NCI-H1436 treated with DMSO at 0.1 percent for 48 hours (cell line): ENCODE results near the gene EEF1G.
"Not testable (repeated sequence)": the region's sequence is repeated elsewhere in the genome, so short reads cannot be mapped to it uniquely, and the experiment has no call there.

Experiments used
- DNase-seq: peaks from one replicate; lab custom pipeline; 2025; lab: John Stamatoyannopoulos, UW

Gene EEF1G

DNA sequence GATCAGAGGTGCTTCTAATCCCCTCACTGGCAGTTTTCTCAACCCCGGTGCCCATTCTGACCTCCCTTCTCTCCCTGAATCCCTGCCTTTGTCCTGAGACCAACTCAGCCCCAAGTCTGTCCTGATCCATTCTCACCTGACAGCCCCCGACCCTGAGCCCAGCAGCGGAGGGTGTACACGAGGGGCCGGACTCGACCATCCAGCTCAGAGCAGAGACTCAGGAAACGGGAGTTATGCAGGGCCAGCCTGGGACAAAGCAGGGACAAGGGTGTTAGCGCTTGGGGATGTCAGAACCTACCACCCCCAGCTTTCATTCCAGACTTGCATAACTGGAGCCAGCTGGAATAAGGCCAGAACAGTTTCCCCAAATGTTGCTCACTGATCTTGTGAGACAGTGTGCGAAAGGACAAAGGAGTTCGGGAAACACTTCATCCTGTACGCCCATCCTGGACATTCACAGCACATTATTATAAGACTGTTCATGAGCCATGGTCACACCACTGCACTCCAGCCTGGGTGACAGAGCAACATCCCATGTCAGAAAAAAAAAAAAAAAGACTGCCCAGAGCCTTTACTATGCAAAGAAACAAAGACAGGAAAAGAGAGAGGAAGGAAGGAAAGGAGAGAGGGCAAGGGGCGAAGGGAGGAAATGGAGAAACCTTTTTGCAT lies 3.5 kb upstream of the EEF1G start:
- DNase-seq, result no peak

DNA sequence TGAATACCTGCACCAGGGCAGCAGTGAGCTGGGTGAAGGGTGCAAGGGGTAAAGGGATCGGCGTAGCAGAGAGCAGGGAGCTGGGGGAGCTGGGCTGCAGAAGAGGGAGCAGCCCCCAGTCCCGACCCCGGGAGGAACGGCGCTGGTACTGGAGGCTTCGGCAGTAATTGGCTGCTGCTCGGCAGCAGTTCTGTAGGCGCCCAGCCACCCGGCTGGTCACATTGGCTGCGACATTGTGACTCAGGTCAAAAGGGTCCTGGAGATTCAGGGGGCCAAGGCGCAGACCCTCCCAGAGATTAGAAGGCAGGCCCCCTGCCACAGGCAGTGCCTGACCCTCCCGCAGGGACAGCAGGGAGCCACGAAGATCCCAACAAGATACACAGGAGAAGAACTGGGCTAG lies 2.1 kb upstream of the EEF1G start:
- DNase-seq, result no peak

- no peak for DNase-seq
These were observed 1.5 kb upstream of the EEF1G start for GRCh38 chr11:62575156-62575555.

DNA sequence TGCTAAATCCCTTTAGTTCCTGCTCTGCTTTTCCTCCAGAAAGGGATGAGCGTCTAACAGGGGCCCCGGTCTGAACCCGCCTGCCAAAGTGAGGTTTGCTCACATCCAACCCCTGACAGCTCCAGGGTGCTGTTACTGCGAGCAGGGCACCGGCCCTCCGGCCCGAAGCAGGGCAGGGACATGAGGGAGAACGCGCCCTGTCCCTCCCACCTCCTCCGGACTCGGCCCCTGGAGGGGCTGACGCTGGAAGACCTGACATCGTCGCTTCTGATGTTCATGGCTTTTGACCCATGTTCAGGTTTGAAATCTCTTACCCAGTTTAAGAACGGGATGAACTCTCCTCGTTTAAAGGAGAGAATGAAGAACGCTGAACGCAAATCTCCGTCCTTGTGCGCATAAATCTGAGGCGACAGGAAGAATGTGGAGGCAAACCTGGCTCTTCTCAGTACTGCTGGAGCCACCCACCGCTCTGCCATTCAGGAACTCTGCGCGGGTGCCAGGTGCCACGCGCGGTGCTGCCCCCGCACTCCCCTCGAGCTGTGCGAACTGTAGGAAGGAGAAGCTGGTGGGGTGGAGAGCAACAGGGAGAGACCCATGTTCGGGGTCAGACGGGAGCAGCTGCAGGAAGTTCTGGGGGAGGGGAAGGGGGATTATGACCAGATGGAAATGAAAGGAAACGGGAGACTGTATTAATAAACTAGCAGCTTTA lies 826 bp upstream of the EEF1G start:
- no peak for DNase-seq

- no peak for DNase-seq
These were observed 592 bp downstream of the EEF1G start for GRCh38 chr11:62573006-62573591.

- DNase-seq, result no peak
These were observed 1.3 kb downstream of the EEF1G start for GRCh38 chr11:62572431-62572830.

DNA sequence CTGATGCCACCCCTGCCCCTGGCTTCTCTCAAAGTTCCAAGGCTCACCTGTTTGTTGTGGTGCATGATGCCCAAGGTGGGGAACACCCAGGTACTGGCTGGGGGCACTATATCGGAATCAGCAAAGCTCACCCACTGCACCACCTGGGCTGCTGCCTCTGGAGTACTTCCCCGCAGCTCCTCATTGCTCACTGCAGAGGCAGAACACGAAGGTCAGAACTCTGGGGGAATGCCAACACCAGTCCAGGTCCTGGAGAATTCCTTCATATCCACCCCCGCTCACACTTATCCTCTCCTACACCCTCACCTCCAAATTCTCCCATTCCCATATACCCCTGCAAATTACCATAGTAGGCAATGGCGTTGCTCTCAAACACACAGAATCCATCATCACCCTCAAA lies 2.2 kb downstream of the EEF1G start:
- not testable (repeated sequence) for DNase-seq

GRCh38 chr11:62570903-62571302 lies 2.8 kb downstream of the EEF1G start:
- not testable (repeated sequence) for DNase-seq

- no peak for DNase-seq
These were observed 4.1 kb downstream of the EEF1G start for GRCh38 chr11:62569611-62570010.

DNA sequence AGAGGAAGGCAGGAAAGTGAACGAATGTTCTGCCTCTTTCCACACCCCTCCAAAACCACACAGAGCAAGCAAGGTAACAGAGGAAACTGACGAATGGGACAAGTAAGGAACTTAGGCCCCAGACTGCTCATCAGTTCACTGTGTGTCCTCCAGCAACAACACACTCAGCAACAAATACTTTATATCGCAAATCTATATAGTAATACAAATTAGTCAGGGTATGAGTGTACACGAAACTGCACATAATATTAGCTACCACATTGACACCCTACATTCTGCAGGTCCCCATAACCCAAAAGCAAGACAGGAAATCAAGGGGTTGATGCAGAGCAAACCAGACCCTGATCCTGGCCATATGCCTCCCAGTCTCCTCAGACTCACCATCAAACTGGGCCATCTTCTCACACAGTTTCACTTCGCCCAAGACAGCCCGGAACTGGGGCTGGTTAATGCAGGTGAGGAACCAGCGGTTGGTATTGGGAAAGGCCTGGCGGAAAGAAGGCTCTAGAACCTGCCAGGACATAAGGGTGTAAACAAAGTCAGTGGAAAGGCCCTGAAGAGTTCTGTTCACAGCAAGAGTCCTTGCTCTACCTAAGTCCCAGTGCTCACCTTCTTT lies 6.6 kb downstream of the EEF1G start:
- no peak for DNase-seq

GRCh38 chr11:62566247-62566646 lies 7.4 kb downstream of the EEF1G start:
- DNase-seq, result no peak

GRCh38 chr11:62565100-62565802 lies 8.4 kb downstream of the EEF1G start:
- no peak for DNase-seq

DNA sequence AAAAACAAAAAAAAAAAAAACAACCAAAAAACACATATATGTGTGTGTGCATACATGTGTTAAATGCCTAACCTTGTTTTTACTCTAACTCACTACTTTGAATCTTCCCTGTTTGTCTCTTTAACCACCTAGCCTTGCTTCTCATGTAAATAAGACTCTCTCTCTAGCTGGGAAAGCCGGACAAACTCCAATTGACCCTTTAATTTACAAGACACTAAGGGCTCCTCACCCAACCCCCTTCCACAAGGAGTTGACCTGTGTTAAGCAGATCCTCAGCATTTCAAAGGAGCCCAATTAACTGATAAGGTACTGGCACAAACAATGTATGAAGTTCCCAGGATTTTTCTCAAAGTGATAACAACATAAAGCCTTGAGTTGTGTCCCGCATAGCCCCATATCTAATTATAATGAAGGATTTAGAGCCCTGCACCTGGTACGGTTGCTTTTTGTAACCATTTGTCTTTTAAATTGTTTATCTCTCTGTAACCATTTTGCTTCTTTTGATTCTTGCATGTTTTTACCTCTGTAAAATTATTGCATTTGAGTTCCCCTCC lies 11.9 kb downstream of the EEF1G start:
- not testable (repeated sequence) for DNase-seq

DNA sequence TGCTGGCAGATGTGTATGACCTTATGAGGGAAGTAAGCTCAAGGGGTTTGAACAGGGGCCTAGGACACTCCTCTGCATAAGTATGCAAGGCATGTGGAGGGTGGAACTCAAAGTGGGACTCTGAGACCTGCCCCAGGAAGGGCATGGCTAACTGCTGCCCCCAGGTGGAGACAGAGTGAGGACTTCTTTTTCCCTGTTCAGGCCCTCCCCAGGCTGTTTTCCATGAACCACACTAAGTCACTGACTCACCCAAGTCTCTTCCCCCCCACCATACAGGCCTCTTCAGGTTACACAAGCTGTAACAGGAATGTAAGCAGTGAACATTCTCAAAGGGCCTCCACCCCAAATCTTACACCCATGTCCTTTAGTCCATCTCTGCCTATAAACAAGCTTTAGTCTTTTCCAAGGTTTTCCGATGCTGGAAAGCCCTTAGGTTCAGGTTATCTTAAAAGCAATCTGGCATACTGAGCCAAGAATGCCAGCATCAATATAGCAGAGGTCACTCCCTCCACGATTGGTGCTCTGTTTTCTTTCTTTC lies 13.1 kb downstream of the EEF1G start:
- DNase-seq, result no peak

GRCh38 chr11:62559626-62560025 lies 14.1 kb downstream of the EEF1G start:
- not testable (repeated sequence) for DNase-seq

GRCh38 chr11:62559204-62559603 lies 14.5 kb downstream of the EEF1G start:
- DNase-seq, result no peak

GRCh38 chr11:62558669-62559068 lies 15.0 kb downstream of the EEF1G start:
- DNase-seq, result no peak

GRCh38 chr11:62556875-62557631 lies 16.6 kb downstream of the EEF1G start:
- DNase-seq, result no peak

GRCh38 chr11:62556108-62556874 lies 17.4 kb downstream of the EEF1G start:
- DNase-seq, result no peak

GRCh38 chr11:62555464-62556107 lies 18.1 kb downstream of the EEF1G start:
- DNase-seq, result no peak
